ENCODE results near the gene PTPRN2.
"Not testable (repeated sequence)": the region's sequence is repeated elsewhere in the genome, so short reads cannot be mapped to it uniquely, and the experiment has no call there.

The PTPRN2 gene

GRCh38 chr7:157789094-157789493, 798.5 kb downstream of the PTPRN2 start:
- DNase-seq = no peak

GRCh38 chr7:157788573-157788972, 799.0 kb downstream of the PTPRN2 start:
- DNase-seq = no peak

- DNase-seq = no peak
These were observed 800.3 kb downstream of the PTPRN2 start for GRCh38 chr7:157787275-157787701.

GRCh38 chr7:157786375-157787274, 801.0 kb downstream of the PTPRN2 start:
- no peak for DNase-seq

GRCh38 chr7:157785486-157786186, 802.0 kb downstream of the PTPRN2 start:
- no peak for DNase-seq

- no peak for DNase-seq
These were observed 802.6 kb downstream of the PTPRN2 start for GRCh38 chr7:157784979-157785441.

GRCh38 chr7:157784041-157784835, 803.4 kb downstream of the PTPRN2 start:
- DNase-seq = no peak

GRCh38 chr7:157782041-157782440, 805.6 kb downstream of the PTPRN2 start:
- DNase-seq = no peak

- no peak for DNase-seq
These were observed 806.9 kb downstream of the PTPRN2 start for GRCh38 chr7:157780721-157781120.

- no peak for DNase-seq
These were observed 807.3 kb downstream of the PTPRN2 start for GRCh38 chr7:157780312-157780711.

GRCh38 chr7:157779206-157779605, 808.4 kb downstream of the PTPRN2 start:
- DNase-seq = no peak

- not testable (repeated sequence) for DNase-seq
These were observed 810.3 kb downstream of the PTPRN2 start for GRCh38 chr7:157777194-157777762.

- no peak for DNase-seq
These were observed 811.9 kb downstream of the PTPRN2 start for GRCh38 chr7:157775560-157776332.

GRCh38 chr7:157775021-157775559, 812.5 kb downstream of the PTPRN2 start:
- DNase-seq = no peak

- no peak for DNase-seq
These were observed 813.1 kb downstream of the PTPRN2 start for GRCh38 chr7:157774495-157774894.

- no peak for DNase-seq
These were observed 814.3 kb downstream of the PTPRN2 start for GRCh38 chr7:157773361-157773760.

- no peak for DNase-seq
These were observed 815.0 kb downstream of the PTPRN2 start for GRCh38 chr7:157772486-157773130.

GRCh38 chr7:157771689-157772088, 815.9 kb downstream of the PTPRN2 start:
- no peak for DNase-seq

GRCh38 chr7:157770716-157771320, 816.8 kb downstream of the PTPRN2 start:
- DNase-seq = no peak

GRCh38 chr7:157769526-157770215, 818.0 kb downstream of the PTPRN2 start:
- no peak for DNase-seq

Measured in activated CD4-positive, alpha-beta T cell treated with anti-CD3 and anti-CD28 coated beads, Interleukin-2, Interleukin-6, amounts not matched to agents 100 ng/mL and 50 ng/mL, durations not matched to agents 16 hours and 8 hours (primary cell).